Measurements from ENCODE around the gene SLC26A1.

Gene SLC26A1

GRCh38 chr4:1027915-1028238, 34.7 kb upstream of the SLC26A1 start:
- no peak for DNase-seq

DNA sequence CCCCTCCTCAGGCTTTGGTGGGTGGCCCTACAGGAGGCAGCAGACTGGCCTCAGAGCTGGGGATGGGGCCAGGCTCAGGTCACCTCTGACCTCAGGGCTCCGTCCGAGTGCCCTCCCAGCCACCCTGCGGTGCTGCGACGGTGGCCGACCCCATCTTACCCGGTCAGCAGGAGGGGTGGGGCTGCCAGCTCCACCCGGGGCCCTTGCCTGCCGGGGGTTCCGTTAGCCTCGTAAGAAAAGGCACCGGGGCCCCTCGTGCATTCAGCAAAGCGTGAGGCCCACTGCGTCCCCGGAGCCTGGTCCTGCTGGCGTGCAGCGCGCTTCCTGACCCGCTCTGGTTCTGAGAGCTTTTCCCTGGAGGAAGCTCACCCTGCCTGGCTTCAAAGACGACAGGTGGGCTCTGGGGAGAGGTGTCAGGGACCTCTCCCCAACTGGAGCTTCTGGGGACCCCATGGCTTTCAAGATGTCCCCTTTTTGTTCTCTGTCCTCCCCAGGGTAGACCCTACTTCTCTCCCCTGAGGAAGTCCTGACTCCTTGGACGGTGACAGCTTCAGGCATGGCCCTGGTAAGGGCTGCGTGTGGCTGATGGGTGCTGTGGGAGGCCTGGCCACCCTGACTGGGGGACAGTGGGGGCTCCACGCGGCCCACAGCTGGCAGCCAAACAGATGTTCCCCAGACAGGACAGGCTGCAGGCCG, 34.2 kb upstream of the SLC26A1 start:
- DNase-seq: no peak

GRCh38 chr4:1026115-1026514, 32.9 kb upstream of the SLC26A1 start:
- DNase-seq: peak; percentile 23

GRCh38 chr4:1024882-1025545, 31.8 kb upstream of the SLC26A1 start:
- DNase-seq: no peak

DNA sequence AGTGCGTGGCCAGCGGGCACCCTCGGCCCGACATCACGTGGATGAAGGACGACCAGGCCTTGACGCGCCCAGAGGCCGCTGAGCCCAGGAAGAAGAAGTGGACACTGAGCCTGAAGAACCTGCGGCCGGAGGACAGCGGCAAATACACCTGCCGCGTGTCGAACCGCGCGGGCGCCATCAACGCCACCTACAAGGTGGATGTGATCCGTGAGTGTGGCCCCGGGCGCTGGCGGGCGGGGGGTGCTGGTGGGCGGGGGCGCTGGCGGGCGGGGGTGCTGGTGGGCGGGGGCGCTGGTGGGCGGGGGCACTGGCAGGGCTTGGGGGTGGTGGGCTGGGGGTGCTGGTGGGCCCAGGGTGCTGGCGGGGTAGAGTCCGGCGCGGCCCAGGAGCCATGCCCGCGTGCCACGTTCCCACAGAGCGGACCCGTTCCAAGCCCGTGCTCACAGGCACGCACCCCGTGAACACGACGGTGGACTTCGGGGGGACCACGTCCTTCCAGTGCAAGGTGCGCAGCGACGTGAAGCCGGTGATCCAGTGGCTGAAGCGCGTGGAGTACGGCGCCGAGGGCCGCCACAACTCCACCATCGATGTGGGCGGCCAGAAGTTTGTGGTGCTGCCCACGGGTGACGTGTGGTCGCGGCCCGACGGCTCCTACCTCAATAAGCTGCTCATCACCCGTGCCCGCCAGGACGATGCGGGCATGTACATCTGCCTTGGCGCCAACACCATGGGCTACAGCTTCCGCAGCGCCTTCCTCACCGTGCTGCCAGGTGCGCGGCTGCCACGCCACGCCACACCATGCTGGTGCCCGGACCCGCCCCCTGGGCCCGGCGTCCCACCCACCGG, 30.9 kb upstream of the SLC26A1 start:
- DNase-seq: no peak

GRCh38 chr4:1023075-1023640, 30.0 kb upstream of the SLC26A1 start:
- DNase-seq: no peak

- DNase-seq: no peak
Observed at GRCh38 chr4:1022739-1023066, 29.5 kb upstream of the SLC26A1 start.

GRCh38 chr4:1022051-1022738, 29.0 kb upstream of the SLC26A1 start:
- no peak for DNase-seq

DNA sequence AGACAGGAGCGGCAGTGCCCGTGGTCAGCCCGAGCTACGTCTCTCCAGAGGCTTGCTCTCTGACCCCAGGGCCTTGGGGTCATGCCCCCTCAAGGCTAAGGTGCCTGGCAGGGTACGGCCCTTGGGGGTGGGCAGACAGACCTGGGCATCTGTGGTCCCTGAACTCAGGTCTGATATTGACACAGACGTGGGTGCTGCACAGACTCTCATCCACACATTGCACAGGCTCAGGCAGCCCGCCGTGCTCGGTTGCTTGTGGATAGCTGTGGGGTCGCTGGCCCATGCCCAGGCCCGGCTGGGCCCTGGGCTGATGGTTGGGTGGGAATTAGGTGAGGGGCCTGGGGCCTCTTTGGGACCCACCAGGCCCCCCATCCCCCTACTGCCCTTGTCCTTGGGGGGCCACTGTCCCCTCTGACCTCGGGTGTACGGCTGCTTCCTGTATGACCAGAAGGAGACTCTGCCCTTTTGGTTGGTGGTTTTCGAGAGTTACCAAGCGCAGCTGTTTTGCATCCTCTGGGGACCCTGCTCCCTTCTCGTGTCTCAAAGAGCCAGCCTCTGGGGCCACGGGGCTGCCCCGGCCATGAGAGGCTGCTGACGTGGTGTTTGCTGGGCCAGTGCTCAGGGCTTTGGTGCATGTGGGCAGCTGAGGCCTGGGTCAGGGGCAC, 28.3 kb upstream of the SLC26A1 start:
- no peak for DNase-seq

- DNase-seq: no peak
Observed at GRCh38 chr4:1019729-1020470, 26.7 kb upstream of the SLC26A1 start.

DNA sequence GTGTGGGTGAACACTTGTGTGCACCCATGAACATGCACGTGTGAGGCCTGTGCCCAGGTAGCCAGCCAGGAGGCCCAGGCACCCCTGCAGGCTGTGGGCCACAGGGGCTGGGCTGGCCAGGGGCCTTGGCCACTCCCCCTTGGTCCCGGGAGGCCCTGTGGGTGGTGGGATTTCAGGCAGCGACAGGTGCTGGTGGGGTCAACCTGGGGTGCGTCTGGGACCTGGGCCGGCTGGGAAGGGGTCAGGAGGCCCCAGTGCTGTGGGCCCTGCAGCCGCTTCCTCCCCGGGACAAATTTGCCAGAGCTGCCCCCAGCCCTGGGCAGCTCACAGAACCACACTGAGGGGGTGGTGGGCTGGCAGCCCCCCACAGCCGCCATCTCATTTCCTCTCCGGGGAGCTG, 26.1 kb upstream of the SLC26A1 start:
- no peak for DNase-seq

DNA sequence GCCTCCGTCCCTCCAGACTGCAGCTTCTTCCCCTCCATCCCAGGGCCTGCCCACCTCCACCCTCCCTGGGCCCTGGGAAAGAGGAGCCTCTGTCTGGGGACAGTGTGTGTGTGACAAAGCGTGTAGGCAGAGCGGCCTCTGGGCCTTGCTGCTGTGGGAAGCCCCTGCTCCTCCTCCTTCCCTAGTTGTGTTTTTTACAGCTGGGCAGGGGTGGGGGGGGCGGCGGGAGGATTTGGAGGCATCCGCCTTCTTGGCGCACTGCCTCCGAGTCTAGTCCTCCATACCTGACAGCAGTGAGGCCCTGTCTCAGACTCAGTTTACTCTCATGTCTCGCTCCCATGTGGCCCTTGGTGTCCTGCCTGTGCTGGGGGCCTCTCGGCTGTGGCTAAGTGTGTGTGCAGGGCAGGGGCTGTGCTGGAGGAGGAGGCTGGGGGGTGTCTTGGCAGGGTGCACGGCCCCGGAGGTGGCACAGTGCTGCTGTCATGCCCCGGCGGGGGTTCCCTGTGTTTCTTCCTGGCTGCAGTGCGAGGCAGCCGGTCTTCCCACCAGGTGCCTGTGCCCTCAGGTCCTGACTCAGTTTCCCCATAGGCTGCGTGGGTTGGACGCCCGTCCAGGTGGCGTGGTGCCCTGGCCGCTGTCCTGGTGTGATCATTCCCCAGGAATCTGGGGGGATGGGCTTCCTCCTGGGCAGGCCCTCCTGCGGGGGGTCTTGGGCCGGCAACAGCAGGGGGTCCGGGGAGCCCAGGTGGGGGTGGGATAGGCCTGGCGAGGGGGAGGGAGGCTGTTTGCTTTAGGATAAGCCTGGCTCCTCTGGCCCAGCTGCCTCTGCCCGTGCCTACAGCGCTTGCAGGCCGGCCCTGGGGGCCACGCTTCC, 25.2 kb upstream of the SLC26A1 start:
- DNase-seq: no peak

DNA sequence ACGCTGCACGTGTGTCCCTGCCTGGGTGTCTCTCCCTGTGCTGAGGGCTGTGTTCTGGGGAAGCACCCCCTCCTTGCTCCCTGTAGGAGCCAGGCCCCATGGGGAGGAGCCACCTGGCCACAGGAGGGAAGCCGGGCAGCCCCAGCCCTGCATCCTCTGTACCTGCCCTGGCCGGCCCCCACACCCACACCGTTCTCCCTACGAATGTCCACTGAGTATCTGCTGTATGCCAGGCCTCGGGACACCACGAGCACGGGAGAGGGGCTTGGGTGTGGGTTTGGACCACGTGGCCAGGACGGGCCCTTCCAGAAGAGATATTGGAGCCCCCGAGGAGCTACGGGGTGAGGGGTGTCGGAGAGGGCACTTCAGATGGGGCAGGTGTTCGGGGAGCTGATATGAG, 24.5 kb upstream of the SLC26A1 start:
- no peak for DNase-seq

- DNase-seq: no peak
Observed at GRCh38 chr4:1017211-1017610, 24.0 kb upstream of the SLC26A1 start.

DNA sequence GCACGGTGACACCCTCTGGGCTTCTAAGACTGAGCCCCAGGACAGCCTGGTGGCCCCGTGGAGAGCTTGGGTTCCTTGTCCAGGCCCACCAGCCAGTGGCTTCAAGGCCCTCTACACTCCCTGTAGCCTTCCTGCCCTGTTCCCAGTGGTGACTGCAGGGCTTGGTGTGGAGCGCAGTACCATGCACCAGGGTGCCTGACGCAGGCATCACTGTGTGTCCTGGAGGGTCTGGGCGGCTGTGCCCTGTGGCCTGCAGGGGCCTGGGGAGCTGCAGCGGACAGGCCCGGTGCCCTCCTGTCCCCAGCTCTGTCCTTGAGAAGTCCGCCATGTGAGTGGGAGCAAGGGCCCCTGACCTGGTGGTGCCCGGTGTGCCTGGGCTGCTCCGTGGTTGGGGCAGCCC, 22.5 kb upstream of the SLC26A1 start:
- DNase-seq: no peak

- DNase-seq: no peak
Observed at GRCh38 chr4:1015179-1015578, 22.0 kb upstream of the SLC26A1 start.

DNA sequence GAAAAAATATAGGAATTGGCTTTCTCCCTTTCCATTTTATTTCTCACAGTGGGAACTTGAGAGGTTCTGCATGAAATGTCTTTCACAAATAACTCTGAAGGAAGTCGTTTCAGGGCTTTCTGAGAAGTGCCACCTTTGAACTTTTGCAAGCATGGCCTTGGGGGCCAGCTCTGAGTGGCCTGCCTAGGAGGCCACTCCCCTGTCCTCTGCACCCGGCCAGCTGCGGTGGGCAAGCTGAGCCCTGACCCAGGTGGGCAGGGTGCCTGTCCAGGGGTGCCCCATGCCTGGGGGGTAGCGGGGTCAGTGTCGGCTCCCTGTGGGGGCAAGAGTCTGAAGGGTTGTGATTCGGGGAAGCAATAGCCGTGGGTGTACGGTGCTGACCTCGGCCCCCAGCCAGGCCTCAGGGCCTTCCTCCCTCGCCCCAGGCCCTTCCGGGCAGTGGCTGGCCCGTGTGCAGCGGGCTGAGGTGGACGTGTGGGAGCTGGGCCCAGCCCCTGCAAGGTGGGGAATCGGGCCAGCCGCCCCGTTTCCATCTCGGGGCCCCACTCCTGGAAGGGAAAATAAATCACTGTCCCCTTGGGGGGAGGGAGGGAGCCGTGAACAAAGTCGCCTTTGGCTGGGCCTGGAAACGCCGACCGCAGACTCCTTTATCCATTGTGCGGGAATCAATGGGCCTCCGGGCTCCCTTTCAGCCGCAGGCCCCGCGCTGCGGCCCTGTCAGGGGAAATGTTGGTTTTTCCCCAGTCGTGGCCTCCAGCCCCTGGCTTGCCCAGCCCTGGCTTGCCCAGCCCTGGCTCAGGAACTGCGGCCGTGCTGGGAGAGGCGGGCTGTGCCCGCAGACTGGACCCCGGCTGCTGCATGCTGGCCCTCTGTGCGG, 21.3 kb upstream of the SLC26A1 start:
- no peak for DNase-seq

DNA sequence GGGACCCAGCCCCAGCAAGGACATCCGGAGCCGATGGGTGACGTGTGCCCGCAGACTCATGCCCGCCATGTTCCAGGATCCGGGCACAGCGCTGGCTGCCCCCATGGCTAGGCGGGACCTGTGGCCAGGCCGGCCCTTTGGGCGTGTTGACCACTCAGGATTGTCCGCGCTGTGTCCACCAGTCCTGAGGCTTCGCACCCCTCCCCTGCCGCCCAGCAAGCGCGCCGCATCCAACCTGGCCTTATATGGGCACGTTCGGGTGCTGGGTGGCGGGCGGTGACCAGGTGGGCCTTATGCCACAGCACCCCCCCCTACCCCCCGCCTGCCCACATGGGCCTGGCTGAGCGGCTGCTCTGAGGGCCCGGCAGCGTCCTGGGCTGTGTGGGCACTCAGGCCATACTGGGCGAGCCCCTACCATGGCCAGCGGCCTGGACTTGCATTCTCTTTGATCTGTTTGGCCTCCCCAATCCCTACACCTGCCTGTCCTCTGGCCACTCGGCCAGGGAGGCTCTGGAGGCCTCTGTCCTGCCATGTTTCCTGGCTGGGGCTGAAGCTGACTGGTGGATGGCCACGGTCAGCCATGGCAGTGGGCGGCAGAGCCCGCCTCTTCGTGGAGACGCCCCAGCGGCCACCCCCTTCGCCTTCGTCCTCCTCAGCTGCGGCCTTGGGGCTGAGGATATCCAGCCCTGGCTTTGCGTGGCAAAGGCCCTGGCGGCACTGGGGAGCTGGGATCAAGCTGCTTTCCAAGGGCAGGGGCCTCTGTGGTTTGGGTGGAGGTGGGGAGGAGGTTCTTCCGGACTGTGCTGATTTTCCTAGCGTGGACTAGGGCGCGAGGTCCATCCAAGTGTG, 20.2 kb upstream of the SLC26A1 start:
- DNase-seq: no peak
